NCI-H2171 treated with DMSO at 0.1 percent for 48 hours (cell line): ENCODE measurements around the gene ZIC2.

ENCODE experiments used
- DNase-seq: peaks from one replicate; lab custom pipeline; 2025; lab: John Stamatoyannopoulos, UW

Gene ZIC2

DNA sequence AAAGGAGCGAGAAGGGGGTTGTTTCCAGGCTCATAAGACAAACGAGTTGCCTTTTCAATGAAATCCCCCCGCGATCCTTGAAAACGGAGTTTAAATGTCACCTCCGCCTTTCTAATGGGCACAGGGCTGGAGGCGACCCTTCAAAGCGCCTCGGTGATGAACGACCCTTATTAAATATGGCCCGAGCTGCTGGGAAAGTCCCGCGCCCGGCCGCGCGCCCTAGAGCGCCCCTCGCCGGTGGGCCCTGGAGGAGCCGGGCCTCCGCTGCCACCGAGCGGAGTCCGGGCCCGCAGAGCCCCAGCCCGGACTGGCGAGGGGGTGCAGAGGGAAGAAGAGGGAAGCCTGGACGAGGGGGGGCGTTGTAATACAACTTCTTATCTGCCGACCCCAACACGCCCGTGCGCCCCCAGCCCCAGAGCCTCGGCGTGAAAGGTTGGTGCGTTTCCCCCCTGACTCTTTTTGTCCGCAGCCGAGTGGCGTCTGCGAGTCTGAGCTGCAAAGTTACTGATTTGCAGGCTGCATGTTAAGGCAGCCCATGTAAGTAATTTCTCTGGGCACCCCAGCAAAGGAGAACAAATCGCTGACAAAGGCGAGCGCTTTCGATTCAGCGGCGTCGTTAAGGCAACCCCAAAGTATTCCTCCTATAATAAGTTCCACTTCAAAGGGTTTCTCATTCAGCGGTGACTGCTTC, 21.9 kb upstream of the ZIC2 start:
- DNase-seq: no peak

DNA sequence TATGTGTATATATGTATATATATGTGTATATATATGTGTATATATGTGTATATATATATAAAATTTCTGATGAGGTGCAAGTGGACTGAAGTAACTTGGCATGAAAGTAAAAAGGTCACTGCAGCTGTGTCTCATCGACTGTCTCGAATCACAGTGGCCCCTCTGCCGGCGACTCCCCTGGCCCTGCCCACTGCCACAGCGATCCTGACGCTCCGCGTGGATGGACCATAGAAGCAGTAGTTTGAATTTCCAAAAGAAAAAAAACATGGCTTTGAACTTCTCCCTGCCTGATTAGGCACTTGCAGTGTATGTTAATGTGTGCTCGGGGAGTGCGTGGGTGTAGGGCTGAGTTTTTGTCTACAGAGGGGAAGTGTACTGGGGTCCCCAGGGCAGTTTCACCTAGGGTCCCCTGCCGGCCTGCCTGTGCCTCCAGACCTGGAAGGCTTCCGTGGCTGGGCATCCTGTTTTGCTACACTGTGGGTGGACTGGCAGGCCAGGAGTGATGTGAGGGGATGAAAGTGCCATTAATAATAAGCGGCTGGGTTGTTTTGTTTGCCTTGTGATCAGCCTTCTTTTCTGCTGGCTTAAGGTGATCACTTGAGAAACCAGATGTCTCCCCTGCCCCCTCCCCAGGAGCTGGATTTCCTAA, 20.8 kb upstream of the ZIC2 start:
- no peak for DNase-seq

DNA sequence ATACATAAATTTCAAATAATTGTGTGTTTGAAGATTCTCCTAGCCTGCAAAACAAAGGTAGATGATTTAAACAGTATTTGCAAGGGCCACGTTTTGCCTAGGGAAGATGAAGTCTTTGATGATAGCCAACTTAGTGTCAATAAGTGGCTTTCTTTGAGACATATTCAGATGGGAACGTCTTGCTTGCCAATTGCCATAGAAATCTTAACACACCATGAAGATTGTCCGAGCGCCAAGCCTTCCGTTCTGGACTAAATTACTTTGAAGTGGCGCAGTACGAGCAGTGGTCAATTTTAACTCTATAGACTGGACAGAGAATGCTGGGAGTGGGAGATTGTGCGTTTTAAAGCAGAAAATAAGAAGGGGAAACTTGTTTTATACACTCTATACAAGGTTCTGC, 19.9 kb upstream of the ZIC2 start:
- no peak for DNase-seq

DNA sequence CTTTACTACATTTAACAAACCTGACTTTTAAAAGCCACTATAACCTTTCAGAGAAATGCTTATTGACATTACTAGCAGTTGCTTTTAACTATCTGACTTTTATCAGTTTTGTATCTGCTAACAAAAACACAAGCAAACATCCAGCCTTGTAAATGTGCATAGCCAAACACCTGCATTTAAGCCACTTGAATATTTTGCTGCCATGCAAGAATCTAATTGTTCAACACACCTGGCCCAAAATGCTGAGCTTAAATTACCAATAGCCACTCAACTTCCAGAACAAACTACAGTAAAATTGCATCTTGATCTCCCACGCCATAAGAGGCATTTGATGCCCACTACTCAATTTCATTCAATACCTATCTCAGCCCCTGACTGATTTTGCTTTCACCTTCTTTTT, 19.3 kb upstream of the ZIC2 start:
- DNase-seq: no peak

DNA sequence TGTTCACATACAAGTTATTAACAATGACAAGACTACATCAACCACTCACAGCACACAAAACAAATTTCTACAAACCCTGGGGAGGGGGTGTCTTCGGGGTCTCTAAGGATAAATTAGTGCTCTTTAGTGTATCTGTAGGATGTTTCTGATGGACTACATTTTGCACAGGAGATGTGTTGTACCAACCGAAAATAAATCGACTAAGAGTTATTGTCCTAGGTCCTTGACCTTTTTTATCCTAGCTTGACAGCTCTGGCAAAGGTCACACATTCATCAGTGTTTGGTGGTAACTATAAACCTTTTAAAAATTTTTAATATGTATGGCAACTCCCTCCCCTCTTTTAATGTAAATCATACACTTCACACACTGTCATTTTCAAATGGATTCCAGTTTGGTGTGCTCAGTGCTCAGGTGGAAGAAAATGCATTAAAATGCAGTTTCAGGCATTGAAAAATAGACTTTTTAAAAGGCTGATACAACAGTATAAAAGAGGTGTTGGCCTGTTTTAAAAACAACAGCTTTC, 17.7 kb upstream of the ZIC2 start:
- no peak for DNase-seq

DNA sequence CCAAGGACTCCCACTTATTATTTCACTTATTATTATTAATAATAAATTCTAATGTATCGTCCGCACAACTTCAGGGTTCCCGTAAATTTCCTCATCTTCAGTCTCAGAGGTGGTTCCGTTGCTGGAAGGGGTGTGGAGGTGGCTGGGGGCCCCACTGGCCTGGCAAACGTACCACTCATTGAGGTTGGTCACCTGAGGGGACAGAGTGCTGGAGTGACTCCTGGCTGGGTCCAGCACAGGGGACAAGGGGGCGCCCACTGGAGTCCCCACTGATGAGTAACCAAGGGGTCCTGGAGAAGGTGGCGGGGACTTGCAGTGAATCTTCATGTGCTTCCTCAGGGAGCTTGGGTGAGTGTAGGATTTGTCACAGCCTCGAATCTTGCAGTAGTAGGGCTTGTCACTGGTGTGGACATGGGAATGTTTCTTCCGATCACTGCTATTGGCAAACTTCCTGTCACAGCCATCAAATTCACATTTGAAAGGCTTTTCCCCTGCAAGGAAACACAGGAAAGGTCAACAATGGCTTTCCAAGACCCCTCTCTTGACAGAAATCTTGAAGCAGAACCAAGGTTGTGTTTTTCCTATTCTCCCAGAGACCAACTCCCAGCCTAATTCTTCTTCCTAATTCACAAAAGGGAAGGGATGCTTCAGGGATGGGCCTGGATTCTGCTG, 16.1 kb upstream of the ZIC2 start:
- no peak for DNase-seq

DNA sequence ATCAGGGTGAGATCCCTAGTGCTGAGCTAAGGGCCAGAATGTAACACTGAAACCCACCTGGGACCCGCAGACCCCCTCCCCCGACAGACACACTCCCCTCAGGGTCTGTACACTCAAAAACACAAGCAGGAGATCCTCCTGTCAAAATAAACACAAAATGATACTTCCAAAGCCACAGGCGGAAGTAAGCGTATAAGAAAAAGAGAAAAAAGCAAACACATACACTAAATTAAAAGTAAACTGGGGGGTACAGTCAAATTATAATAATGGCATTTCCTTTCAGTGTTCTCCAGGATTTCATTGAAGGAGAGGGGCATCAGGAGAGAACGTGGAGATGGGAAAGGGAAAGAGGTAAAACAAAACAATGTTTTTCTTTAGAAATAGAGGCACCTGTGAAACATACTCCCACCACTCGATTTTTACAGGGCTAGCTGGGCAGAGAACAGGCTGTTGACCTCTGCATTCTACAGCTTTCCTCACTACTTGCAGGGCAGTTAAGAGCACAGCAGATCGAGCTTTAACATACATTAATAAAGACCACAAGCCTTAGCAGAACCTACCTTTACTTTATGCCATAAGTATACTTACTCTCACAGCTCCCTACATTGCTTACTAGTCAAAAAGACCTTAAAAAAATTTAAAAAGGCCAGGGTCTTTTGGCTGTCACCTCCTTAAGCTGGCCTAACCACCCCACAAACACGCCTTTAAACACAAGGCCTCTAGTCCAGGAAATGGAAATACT, 15.3 kb upstream of the ZIC2 start:
- no peak for DNase-seq

DNA sequence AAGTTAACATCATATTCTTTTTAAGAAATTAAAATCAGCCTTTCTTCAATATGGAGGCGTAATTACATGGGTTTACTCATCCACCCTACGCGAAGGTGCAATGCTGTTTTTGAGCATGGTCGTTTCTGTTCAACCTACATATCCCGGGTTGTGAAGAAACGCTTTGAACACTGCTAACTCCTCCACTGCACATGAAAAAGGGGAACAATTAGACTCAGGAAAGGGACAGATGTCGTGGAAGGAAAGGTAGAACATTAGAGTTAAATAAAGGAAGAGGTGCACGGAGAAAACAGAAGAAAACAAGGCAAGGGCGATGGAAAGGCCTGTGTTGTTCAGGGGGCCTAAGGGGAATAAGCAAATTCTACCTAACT, 14.1 kb upstream of the ZIC2 start:
- peak; percentile 51 for DNase-seq

DNA sequence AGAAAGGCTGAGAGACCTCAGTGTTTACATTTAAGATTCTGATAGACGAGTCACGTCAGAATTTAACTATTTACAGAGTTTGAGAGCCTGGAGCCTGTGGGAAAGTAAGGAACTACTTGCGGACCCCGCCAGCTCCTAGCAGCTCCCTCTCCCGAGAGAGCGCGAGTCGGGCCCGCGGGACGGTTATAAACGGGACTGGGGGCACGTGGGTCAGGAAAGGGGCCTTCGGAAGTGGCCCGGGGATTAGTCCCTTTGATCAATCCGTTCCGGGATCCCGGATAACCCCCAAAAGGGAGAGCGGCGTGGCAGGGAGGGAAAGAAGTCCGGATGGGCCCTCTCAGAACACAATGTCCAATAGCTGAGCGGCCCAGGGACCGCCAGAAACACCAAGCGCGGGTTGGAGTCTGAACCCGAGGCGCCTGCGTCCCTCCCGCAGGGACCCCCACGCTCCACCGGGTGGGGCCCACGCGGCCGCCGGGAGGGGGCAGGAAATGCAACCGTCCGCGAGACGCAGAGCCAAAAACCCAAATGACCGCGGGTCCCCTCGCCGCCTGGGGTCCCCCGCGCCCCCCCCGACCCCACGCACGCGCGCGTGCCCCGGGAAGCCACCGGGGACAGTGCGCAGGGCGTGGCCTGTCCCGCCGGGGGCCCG, 13.6 kb upstream of the ZIC2 start:
- peak; percentile 51 for DNase-seq

DNA sequence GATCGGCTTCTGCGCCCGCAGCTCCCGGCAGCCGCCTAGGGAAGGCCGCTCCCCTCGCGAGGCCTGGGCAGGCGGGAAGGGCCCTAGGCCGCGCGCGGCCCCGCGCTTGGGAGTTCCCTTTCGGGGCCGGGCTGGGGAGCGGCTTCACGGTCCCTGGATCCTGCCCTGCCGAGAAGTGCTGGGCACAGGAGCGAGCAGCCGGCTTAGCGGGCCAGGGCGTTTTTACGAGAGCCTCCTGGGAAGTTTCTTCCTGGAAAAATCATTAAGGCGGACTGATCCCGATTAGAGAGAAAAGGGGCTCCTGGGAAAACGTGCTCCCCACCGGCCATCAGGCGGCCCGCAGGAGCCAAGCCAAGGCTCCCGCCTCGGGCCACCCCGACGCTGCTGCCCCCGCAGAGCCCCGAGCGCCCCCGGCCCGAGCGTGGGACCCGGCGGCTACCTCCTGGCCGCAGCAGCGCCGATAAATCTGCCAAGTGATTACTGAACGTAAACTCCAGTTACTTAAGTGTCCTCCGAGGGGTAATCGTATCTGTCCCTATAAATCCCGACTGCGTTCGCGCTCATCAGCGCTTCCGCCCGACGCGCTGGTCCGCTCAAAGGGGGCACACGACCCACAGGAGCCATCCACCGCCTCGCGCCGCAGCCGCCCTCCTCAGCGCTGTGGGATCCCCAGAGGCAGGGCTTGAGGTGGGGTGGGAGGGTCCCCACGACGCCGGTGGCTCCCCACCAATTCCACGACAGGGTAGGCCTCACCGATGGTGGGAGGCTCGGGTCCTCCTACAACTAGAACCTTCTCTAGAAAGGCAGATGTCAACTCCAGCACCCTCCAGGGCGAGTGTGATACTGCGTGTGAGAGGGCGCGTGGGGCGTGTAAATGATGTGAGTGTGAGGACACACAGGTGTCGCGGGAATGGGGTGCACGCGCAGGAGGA, 12.8 kb upstream of the ZIC2 start:
- peak; percentile 35 for DNase-seq

DNA sequence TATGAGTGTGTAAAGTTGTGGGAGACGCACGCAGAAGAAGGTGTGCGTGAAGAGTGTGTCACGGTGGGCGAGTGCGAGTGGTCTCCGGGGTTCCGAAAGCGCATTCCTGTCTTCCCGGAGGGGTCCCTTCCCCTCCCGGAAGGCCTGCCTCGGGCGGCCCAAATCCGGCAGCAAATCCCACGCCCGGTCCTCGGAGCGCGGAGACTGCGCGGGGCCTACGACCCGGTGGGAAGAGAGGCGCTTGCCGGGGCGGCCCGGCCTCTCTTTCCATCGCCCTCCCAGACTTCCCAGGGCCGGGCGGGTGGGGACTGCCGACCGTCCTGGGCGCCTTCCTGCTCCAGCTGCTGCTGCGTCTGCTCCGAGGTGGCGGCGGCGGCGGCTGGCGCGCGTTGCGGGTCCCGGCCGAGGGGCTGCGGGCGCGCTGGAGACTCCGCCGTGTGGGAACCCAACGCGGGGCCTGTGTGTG, 12.1 kb upstream of the ZIC2 start:
- no peak for DNase-seq

DNA sequence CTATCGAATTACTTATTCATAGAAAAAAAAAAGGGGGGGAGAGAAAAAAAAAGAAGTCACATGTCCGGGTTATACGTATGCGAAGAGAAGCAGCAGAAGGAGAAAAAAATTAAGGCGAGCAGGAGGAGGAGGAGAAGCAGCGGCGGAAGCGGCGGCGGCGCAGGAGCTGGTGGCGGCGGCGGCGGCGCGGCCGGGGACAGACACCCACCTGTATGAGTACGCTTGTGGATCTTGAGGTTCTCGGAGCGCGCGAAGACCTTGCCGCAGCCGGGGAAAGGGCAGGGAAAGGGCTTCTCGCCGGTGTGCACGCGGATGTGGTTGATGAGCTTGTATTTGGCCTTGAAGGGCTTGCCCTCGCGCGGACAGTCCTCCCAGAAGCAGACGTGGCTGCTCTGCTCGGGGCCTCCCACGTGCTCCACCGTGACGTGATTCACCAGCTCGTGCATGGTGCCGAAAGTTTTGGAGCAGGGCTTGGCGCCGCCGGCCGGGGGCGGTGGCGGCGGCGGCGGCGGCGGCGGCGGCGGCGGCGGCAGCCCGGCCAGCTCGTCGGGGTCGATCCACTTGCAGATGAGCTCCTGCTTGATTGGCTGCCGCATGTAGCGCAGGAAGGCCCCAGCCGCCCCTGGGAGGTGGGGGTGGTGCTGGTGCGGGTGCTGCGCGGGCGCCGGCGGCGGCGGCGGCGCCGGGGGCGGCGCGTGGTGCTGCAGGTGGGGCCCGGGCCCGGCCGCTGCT, 11.5 kb upstream of the ZIC2 start:
- peak; percentile 92 for DNase-seq

DNA sequence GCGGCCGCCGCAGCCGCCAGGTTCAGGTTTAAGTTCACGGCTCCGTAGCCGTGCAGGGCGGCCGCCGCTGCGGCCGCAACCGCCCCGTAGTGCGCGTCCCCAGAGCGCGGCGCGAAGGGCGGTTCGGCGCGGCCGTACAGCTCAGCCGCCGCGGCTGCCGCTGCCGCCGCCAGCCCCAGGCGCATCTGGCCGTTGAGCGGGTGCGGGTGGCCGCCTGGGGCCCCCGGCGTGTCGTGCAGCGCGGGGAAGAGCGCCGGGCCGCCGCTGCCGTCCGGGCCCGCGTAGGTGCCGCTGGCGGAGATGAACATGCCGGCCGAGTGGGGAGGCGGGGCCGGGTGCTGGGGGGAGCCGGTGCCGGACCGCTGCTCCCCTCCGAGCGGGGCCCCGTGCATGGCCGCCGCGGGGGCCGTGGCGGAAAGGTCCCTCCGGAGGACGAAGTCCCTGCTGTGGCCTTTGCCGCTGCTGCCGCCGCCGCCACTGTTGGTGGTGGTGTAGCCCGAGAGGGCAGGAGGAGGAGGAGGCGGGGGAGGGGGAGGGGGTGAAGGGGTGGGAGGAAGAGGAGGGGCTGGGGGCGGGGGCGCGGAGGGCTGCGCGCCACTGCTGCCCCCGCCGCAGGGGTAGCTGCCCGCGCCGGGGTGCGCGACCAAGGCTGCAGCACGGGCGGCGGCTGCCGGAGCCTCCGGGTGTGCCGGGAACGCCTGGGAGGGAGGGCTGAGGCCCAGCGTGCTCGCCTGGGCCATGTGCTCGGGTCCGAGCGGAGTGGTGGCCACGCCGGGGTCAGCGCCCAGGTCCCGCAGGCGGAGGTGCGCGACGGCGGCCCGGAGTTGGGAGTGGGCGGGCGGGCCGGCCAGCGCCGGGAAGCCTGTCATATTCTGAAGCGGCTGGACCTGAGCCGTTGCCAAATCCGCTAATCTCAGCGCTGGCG, 10.7 kb upstream of the ZIC2 start:
- peak; percentile 23 for DNase-seq

DNA sequence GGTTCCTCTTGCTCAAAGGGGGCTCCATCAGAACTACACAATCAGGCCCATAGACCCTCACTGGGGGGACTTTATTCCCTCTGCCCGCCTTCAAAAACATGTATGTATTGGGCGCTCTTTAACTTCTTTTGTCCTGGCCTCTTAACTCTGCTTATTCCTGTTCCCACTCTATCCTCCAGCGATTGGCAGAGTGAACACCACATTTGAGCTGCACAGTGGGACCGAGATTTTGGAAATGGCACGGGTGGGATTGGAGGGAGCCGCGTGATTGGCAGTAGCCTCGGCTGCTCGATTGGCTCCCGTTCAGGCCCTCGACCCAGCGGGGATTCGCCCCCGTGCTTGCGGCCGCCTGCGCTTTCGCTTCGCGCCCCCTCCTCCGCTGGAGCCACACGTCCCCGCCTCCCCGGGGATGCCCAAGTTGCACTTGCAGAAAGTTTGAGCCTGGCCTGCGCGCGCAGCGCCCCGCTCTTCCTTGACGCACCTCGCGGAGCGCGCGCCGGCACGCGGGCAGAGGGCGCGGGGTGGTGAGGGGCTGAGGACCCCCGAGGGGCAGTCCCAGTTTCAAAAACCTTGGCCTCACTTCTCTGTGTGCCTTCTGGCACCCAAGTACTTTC, 9.9 kb upstream of the ZIC2 start, which contains the start of gene ZIC5:
TSS of gene ZIC5 (minus strand) at position 192 of the 614 bp plus-strand sequence. CDS start at position 28, 164 bp downstream.
- DNase-seq: no peak

DNA sequence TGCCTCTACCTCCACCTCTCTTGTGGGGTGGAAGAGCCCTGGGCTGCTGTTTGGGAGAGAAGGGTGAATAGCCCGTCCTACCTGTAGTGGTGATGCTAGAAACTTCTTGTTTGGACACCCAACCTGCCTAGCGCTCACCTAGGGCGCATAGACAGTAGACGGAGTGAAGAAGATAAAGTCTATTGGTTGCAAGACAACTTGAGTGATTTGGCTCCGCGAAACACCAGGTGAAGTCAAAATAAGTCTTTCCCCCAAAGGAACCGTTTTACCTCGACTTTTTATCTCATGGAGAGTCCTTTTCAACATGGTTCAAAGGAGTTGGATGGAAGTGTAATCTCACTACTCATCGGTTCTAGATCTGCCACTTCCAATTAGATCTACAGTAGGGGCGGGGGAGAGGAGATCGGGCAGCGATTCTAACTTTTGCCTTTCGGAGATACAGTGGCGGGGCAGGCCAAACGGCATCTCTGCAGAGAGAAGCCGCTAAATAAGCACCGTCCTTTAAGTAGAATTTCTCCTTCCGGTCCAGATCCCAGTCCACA, 9.3 kb upstream of the ZIC2 start:
- no peak for DNase-seq

DNA sequence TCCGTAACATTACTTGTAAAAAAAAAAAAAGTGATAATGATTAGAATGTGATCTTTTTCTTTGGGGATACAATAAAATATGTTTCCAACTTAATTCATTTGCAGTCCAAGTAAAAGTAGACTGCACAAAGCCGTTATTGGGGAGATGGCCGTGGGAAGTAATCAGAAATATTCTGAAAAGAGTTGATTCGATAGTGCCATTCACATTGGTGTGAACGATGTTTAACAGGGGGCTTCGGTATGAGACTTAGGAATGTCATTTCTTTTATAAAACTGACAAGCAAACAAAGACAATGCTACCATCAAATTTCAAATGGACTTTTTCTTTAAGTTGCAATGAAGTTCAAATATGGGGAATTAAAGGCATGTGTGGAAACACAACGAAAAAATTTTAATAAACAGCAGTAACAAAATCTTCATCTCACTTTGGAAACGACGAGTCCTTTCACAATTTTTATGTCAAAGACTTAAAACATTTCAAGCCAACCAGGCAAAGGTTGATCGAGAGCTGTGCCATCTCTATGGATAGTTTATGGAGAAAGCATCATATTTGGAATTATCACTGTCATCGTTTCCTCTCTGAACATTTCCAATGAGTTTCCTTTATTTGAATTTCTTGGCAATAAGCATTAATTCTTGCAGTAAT, 8.3 kb upstream of the ZIC2 start:
- DNase-seq: no peak

DNA sequence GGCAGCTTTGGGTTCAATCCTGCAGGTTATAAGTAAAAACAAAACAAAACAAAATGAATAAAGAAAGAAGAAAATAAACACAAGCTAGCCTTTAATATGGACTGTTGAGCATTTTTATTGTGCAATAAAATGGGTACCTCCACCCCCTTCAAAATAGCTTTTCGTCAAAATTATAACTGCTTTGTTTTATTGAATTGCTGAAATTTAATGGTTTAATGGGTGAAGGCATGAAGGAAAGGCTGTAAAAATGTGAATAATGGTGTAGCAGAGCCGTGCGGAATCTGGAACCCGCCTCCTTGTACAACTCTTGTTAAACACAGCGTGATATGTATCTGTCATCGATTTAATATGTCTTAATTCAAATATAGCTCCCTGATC, 7.8 kb upstream of the ZIC2 start:
- DNase-seq: no peak
